ENCODE measurements around the gene FABP6.
"Not testable (repeated sequence)": the region's sequence is repeated elsewhere in the genome, so short reads cannot be mapped to it uniquely, and the experiment has no call there.

Gene FABP6

DNA sequence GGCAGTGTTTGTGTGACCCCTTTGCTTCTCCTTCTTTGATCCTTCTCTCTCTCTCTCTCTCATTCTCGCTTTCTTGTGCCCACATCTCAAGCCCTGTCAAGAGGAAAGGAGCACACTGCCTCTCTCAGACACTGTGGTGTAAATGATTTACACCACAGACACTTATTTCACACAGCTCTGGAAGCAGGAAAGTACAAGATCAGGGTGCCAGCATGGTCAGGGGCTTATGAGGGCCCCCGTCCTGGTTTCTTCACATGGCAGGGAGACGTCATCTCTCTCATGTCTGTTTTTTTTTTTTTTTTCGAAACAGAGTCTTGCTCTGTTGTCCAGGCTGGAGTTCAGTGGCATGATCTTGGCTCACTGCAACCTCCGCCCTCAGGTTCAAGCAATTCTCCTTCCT lies 6.4 kb downstream of the FABP6 start:
- H3K4me3 ChIP-seq (replicated peaks in 1 of 2; ENCODE audit: low read depth in 2 of 2, low read length in 2 of 2): no peak overlapping the region
- DNase-seq (ENCODE audit: low read depth in 2 of 2): no peak
- TF ChIP-seq, protein P1, sequence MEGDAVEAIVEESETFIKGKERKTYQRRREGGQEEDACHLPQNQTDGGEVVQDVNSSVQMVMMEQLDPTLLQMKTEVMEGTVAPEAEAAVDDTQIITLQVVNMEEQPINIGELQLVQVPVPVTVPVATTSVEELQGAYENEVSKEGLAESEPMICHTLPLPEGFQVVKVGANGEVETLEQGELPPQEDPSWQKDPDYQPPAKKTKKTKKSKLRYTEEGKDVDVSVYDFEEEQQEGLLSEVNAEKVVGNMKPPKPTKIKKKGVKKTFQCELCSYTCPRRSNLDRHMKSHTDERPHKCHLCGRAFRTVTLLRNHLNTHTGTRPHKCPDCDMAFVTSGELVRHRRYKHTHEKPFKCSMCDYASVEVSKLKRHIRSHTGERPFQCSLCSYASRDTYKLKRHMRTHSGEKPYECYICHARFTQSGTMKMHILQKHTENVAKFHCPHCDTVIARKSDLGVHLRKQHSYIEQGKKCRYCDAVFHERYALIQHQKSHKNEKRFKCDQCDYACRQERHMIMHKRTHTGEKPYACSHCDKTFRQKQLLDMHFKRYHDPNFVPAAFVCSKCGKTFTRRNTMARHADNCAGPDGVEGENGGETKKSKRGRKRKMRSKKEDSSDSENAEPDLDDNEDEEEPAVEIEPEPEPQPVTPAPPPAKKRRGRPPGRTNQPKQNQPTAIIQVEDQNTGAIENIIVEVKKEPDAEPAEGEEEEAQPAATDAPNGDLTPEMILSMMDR (IDR thresholded peaks at IDR 0.05; ENCODE audit: low read depth, low read length): no peak

DNA sequence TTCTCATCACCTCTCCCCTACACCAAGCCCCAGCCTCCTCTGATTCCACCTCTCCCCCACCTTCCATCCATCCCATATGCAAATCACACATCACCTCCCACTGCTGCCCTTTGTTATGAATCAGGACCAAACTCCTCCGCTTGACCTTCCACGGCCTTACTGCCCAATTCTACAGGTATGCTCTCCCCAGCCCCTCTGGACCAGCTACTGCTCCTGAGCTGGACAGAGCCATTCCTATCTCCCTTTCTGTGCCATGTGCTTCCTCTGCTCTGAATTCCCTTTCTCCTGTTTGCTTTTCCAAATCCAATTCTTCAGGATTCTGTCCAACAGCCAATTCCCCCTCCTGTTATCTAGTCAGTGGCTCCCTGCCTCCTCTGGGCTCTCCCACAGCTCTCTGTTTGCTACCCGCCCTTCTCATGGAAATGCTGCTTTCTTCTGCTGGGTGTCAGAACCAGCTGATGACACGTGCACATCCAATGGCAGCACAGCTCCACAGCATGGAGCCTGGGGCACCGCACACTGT lies 8.3 kb downstream of the FABP6 start:
- TF ChIP-seq, protein P1 (IDR thresholded peaks at IDR 0.05; ENCODE audit: low read depth, low read length): no peak
- DNase-seq (ENCODE audit: low read depth in 2 of 2): no peak
- H3K4me3 ChIP-seq (replicated peaks in 1 of 2; ENCODE audit: low read depth in 2 of 2, low read length in 2 of 2): no peak overlapping the region

DNA sequence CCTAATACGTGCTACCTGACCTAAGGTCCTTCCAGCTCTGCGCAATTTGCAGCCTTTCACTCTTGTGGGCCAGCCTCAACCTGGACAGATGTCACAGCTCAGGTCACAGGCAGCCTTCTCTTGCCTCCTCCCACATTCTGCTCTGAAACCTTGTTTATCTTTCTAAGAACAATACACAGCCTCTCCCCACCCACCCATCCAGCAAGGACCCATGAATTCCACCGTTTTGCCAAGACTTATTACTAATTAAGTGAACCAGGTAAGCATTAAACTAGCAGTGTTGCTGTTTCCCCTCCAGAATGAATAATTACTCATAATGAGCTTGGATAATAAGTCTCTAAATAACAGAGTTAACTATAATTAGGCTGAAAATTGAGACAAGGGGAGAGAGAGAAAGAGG lies 11.0 kb downstream of the FABP6 start:
- DNase-seq (ENCODE audit: low read depth in 2 of 2): no peak
- TF ChIP-seq, protein P1 (IDR thresholded peaks at IDR 0.05; ENCODE audit: low read depth, low read length): no peak
- no peak overlapping the region for H3K4me3 ChIP-seq (replicated peaks in 1 of 2; ENCODE audit: low read depth in 2 of 2, low read length in 2 of 2)

- no peak for DNase-seq (ENCODE audit: low read depth in 2 of 2)
- TF ChIP-seq, protein P1 (IDR thresholded peaks at IDR 0.05; ENCODE audit: low read depth, low read length): no peak
- no peak overlapping the region for H3K4me3 ChIP-seq (replicated peaks in 1 of 2; ENCODE audit: low read depth in 2 of 2, low read length in 2 of 2)
Measured at GRCh38 chr5:160242145-160242544, 12.8 kb downstream of the FABP6 start.

DNA sequence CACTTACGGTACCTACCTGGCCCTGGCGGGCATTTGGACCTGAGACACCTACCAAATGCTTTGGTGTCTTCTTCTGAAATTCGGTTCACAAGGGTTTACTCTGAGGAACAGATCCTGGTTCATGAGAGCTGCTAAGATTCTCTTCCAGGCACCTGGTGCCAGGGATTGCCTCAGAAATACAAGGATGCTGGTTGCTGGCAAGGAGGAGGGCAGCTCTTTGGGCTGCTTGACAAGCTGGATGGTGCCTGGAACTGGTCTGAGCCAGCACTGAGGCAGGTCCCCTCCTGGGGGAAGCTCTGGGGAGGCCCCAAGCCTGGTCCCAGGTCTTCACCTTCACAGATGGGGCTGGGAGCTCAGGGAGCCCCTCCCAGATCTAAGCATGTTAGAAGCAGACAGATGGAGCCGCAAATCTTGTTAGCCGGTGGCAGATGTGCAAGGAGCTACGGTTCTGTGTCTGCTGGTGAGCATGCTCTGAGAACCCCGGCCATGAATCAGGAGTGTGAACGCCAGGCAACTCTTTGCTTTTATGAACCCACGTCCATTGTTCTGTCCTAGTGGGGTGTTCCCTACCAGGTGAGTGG lies 16.3 kb downstream of the FABP6 start:
- H3K4me3 ChIP-seq (replicated peaks in 1 of 2; ENCODE audit: low read depth in 2 of 2, low read length in 2 of 2): no peak overlapping the region
- DNase-seq (ENCODE audit: low read depth in 2 of 2): no peak
- TF ChIP-seq, protein P1 (IDR thresholded peaks at IDR 0.05; ENCODE audit: low read depth, low read length): no peak

DNA sequence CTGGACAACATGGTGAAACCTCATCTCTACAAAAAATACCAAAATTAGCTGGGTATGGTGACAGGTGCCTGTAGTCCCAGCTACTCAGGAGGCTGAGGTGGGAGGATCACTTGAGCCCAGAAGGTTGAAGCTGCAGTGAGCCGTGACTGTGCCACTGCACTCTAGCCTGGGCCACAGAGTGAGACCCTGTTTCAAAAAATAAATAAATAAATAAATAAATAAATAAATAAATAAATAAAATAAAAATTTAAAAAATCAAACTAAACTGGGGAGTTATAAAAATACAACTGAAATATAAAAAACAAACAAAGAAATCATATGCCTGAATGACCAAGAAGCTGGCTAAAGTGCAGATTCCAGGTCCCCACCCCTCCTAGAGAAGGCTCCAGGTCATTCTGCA lies 20.3 kb downstream of the FABP6 start:
- DNase-seq (ENCODE audit: low read depth in 2 of 2); H3K4me3 ChIP-seq (replicated peaks in 1 of 2; ENCODE audit: low read depth in 2 of 2, low read length in 2 of 2): not testable (repeated sequence)

- H3K4me3 ChIP-seq (replicated peaks in 1 of 2; ENCODE audit: low read depth in 2 of 2, low read length in 2 of 2): no peak overlapping the region
Measured at GRCh38 chr5:160250226-160250625, 20.9 kb downstream of the FABP6 start.

More at GRCh38 chr5:160250226-160250625, 20.9 kb downstream of the FABP6 start:
- no peak for DNase-seq (ENCODE audit: low read depth in 2 of 2)
- TF ChIP-seq, protein P1 (IDR thresholded peaks at IDR 0.05; ENCODE audit: low read depth, low read length): no peak
